GM10266 (cell line): ENCODE results near the gene MPPED2.

ENCODE experiments used
- DNase-seq: peaks from one replicate; pipeline ENCODE4 v3.0.0; 2012; ENCODE audit errors: extremely low spot score
- TF ChIP-seq, protein P1 (sequence below): IDR thresholded peaks from 2 replicates; pipeline ENCODE4 v1.5.1; 2012; ENCODE audit warnings: mild to moderate bottlenecking, low read depth; ENCODE audit not compliant: control insufficient read depth, insufficient read depth; ENCODE audit errors: missing control alignments

The MPPED2 gene

DNA sequence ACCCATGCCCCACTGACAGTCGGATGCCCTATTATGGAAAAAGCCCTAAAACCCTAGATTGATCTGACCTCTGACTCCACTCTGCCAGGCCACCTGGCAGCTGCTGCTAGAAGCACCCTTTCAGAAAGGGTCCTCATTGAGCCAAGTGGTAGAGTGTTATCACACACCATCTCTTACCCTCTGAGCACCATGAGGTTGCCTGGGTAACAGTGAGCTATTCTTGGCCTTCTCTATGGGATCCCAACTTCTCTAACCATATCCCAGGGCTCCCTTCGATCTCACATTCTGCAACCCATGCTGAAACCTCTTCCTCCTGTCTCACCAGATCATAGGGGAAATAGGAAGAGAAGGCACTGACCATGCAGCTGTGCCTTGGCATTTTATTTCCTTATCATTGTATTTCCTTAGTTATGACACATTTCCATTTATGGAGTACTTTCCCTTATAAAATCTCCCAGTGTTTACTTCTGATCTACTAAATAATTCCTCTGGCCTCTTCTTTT is 52.7 kb downstream of the MPPED2 start:
- TF ChIP-seq, protein P1, sequence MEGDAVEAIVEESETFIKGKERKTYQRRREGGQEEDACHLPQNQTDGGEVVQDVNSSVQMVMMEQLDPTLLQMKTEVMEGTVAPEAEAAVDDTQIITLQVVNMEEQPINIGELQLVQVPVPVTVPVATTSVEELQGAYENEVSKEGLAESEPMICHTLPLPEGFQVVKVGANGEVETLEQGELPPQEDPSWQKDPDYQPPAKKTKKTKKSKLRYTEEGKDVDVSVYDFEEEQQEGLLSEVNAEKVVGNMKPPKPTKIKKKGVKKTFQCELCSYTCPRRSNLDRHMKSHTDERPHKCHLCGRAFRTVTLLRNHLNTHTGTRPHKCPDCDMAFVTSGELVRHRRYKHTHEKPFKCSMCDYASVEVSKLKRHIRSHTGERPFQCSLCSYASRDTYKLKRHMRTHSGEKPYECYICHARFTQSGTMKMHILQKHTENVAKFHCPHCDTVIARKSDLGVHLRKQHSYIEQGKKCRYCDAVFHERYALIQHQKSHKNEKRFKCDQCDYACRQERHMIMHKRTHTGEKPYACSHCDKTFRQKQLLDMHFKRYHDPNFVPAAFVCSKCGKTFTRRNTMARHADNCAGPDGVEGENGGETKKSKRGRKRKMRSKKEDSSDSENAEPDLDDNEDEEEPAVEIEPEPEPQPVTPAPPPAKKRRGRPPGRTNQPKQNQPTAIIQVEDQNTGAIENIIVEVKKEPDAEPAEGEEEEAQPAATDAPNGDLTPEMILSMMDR = no peak
- DNase-seq = no peak

DNA sequence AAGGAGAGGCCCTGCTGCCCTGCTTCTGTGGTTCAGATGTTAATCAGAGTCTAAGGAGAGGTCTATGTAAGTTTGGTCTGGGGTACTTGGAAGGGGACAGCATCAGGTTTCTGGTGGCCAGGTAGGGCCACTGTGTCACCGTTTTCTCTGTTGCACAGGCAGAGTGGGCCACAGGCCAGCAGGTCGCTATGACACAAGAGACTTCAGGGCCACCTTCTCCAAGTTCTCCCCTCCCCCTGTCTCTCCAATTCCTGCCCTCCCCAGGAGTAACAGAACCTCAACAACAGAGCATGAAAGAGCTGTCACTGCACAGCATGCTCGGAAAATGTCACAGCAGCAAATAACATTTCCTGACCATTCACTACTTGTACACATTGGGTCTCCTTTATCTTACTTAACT is 58.6 kb downstream of the MPPED2 start:
- DNase-seq = no peak
- TF ChIP-seq, protein P1 = no peak

DNA sequence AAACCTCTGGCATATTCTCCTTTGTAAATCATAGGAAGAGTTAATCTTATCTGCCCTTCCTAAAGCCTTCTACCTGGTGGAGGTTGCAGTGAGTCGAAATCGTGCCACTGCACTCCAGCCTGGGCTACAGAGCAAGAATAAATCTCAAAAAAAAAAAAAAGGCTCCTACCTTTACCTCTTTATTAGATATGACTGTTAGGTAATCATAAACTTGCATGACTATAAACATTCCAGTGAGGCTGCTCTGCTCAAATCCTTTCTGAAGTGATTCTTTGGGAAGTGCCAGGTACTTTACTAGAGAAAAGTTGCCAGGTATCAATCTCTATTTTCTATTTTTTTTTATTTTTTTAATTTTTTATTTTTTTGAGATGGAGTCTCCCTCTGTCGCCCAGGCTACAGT is 59.6 kb downstream of the MPPED2 start:
- DNase-seq = no peak
- TF ChIP-seq, protein P1 = no peak

DNA sequence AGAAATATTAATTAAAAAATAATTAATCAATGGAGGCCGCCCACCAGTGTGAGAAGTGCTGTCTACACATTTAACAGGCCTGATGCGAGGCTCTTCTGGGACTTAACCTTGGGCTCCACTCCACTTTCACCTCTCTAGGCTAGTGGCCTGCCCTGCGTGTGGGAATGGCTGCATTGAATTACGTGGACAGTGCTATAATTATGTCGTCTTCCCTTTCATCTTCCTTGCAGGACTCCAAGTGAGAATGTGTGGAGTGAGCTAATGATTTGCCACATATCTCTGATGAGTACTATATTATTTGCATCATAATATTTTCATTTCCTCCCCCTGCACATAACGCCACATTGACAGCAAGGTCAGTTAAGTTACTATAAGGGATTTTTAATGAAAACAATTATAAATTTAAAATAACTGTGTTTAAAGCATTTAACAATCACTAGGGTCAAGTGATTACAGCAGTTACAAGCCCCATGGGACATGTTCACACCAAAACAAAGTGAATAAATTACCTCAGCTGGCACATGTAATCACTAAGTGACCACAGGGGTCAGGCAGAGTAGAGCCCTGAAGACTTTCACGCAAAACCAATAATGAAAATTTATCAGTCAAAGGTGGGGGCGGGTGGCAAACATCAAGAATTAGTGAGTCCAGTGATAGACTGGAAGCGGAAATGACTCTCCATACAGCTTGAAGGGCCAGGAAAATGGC is 63.5 kb downstream of the MPPED2 start:
- TF ChIP-seq, protein P1 = no peak
- no peak for DNase-seq

DNA sequence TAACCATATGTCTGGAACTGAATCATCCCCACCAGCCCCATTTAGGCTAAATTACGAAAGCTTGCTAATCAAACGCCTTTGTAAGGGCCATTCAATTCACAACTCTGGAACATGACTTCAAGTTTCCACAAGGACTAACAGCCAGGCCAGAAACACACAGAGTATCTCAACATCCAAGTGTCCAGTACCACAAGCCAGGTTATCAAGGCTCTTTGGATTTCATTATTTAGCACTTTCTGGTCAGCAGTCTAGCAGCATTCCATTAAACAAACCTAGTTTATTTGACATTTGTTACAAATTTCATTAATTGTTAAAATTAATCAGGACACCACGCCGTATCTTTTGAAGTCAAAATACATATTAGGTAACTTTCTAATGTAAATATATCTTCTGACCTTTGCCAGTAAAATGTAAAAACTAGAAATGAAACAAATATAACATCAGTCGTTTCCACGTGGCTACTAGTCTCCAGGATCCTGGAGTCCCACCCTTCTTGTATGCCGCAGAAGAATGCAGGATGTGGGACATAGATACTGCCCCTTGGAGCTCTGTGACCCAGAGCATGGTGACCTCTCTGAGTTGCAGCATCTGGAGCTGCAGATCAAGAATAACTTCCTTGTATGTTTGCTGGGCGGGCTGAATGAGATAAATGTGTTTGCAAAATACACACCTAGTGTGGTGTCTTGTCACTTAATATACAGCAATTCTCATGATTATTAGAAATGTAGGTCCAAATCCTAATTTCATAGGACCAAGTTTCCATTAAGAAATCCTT is 64.7 kb downstream of the MPPED2 start:
- no peak for DNase-seq
- TF ChIP-seq, protein P1 = no peak

DNA sequence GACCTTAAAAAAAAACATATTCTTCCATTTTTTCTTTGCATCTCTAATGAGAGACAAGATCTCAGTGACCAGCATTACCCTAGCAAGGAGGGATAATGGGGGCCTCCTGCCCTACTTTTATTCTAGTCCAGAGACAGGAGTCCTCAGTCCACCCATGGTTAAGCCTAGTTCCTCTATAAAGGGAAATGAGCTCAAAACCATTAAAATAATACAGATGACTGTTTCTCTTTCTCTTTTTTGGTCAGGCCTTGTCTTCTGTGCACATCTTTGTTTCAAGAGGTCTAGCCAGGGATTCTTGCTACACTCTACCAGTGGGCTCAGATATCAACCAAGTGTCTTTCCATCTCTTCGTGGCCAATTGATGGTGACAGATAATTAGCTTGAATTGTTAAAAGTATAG is 73.1 kb downstream of the MPPED2 start:
- TF ChIP-seq, protein P1 = no peak
- DNase-seq = no peak

DNA sequence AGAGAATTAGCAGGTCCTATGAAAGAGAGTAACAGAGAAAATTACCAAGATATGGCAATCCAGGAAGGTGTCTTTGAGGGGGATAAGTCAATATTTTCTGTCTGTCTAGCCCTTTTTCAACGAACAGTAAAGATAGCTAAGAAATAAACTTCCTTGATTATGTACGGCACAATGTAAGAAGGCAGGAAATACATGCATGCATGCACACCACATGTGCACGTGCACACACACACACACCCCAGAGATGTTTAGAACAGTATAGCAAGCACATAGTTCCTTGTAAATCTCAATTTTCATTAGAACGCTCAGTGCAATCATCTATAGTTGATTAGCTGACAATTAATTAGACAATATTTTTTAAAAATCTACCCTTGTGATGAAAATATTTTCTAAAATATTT is 74.7 kb downstream of the MPPED2 start:
- DNase-seq = no peak
- TF ChIP-seq, protein P1 = no peak
